DMS153 treated with DMSO at 0.1 percent for 48 hours (cell line): ENCODE data around the gene MAML3.

Experiments
- DNase-seq: peaks from one replicate; lab custom pipeline; 2025; ENCODE audit not compliant: unreplicated experiment; lab: John Stamatoyannopoulos, UW

MAML3 gene

GRCh38 chr4:139934708-139935195 lies 219.2 kb downstream of the MAML3 start:
- no peak for DNase-seq

GRCh38 chr4:139934057-139934707 lies 219.8 kb downstream of the MAML3 start:
- DNase-seq = no peak

- DNase-seq = no peak
Observed at GRCh38 chr4:139933541-139933940, 220.4 kb downstream of the MAML3 start.

GRCh38 chr4:139933104-139933503 lies 220.9 kb downstream of the MAML3 start:
- DNase-seq = no peak

GRCh38 chr4:139924782-139925181 lies 229.2 kb downstream of the MAML3 start:
- DNase-seq = no peak

GRCh38 chr4:139922406-139923024 lies 231.5 kb downstream of the MAML3 start:
- DNase-seq = no peak

GRCh38 chr4:139921429-139922184 lies 232.4 kb downstream of the MAML3 start:
- peak; percentile 96 for DNase-seq

GRCh38 chr4:139920486-139921002 lies 233.4 kb downstream of the MAML3 start:
- DNase-seq = no peak

GRCh38 chr4:139919521-139919920 lies 234.5 kb downstream of the MAML3 start:
- DNase-seq = no peak

GRCh38 chr4:139919004-139919403 lies 235.0 kb downstream of the MAML3 start:
- DNase-seq = no peak

- no peak for DNase-seq
Observed at GRCh38 chr4:139918591-139918990, 235.4 kb downstream of the MAML3 start.

- DNase-seq = no peak
Observed at GRCh38 chr4:139917896-139918295, 236.1 kb downstream of the MAML3 start.

- DNase-seq = no peak
Observed at GRCh38 chr4:139916041-139916440, 237.9 kb downstream of the MAML3 start.

- DNase-seq = no peak
Observed at GRCh38 chr4:139915037-139915436, 238.9 kb downstream of the MAML3 start.

GRCh38 chr4:139913995-139914598 lies 239.9 kb downstream of the MAML3 start:
- no peak for DNase-seq

- peak; percentile 67 for DNase-seq
Observed at GRCh38 chr4:139913398-139913990, 240.5 kb downstream of the MAML3 start.

GRCh38 chr4:139912445-139912844 lies 241.5 kb downstream of the MAML3 start:
- no peak for DNase-seq

GRCh38 chr4:139910106-139910505 lies 243.9 kb downstream of the MAML3 start:
- no peak for DNase-seq

GRCh38 chr4:139908636-139909437 lies 245.1 kb downstream of the MAML3 start:
- DNase-seq = no peak
